ENCODE data around the gene ACRBP.

- no peak for TF ChIP-seq CTCF (IDR thresholded peaks at IDR 0.05)
- TF ChIP-seq EP300 (IDR thresholded peaks at IDR 0.05): no peak
- no peak for TF ChIP-seq POLR2A (IDR thresholded peaks at IDR 0.05)
- TF ChIP-seq POLR2AphosphoS5 (IDR thresholded peaks at IDR 0.05): no peak
These were observed 15.7 kb downstream of the ACRBP start for GRCh38 chr12:6631549-6631961.

All from suprapubic skin (tissue), 4 donors.